ENCODE data around the gene ENTREP3.

The ENTREP3 gene

DNA sequence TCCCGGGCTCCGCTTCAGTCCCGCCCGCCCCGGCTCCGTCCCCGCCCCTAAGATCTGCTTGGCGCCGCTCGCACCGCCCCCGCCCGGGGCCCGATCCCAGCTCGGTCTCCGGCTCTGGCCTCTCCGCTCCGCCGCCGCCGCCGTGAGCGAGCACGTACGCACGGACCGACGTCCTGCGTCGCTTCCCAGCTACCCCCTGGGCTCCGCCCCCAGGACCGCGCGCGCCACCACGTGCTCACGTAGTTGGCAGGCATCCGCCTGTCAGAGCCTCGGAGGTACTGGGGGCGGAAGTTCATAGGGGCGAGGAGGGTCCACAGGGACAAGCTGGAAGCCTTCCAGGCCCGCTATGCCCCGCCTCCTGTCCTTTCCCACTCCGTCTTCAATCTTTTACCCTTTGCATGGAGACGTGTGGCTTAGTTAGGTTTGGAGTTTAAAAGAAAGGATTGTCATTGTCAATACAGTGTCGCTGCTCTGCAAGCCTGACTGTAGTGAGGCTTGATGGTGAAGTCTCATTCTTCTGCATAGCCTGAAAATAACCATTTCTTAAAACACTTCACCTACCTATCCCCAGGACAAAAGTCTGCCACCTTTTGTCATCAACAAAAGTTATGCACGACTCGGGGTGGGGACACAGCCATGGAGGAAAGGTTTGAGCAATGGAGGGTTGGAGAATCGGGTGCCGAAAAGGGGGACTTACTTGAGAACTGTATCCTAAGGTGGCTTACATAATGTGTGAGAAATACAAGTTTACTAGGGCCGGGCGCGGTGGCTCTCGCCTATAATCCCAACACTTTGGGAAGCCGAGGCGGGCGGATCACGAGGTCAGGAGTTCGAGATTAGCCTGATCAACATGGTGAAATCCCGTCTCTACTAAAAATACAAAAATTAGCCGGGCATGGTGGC, 18.3 kb upstream of the ENTREP3 start, which contains the start of gene CLK2:
Gene CLK2 (minus strand): TSS at position 162 of the 903 bp plus-strand sequence. CDS start 2,527 bp downstream, outside the sequence.
- Histone ChIP-seq H3K9me3 (replicated peaks in 1 of 2; ENCODE audit: control insufficient read depth in 2 of 2, insufficient read depth in 1 of 2, low read depth in 1 of 2, low read length in 2 of 2) (no peaks in the 10 kb centered on the region), H3K4me1 (ENCODE audit: control insufficient read depth in 2 of 2, insufficient read depth in 1 of 2, low read depth in 1 of 2, low read length in 2 of 2) (peaks cover 14 to 17% of the 10 kb centered on the region in 2 donors), H4K8ac (ENCODE audit: low read depth, low read length) (no peak within 1 kb of the TSS), H3K18ac (ENCODE audit: low read length) (peak within 1 kb of the TSS; percentile 96), H3K27ac (replicated peaks; ENCODE audit: low read length) (peak within 1 kb of the TSS; percentile 78), H3K79me1 (ENCODE audit: low read depth, low read length) (peaks cover 6% of the 10 kb centered on the region), H2AK5ac (ENCODE audit: low read depth, low read length) (peak within 1 kb of the TSS; percentile 45), H3K9ac (ENCODE audit: low read depth, low read length, poor library complexity) (peak within 1 kb of the TSS; percentile 75), H3K27me3 (ENCODE audit: control insufficient read depth in 3 of 3, insufficient read depth in 3 of 3, low read depth in 1 of 3, low read length in 3 of 3) (no peaks in the 10 kb centered on the region), H2BK5ac (ENCODE audit: low read length) (no peak within 1 kb of the TSS), H2AFZ (ENCODE audit: low read length) (peak within 1 kb of the TSS; percentile 75), H3K23ac (ENCODE audit: low read depth, low read length, poor library complexity) (peak within 1 kb of the TSS; percentile 91), H3K4me2 (ENCODE audit: insufficient read depth, low read length, poor library complexity, severe bottlenecking) (peak within 1 kb of the TSS; percentile 59), H4K91ac (ENCODE audit: low read depth, low read length, poor library complexity) (no peak within 1 kb of the TSS), H3K4ac (ENCODE audit: low read length) (no peak within 1 kb of the TSS), H2BK12ac (ENCODE audit: low read length) (no peak within 1 kb of the TSS), H3K4me3 (ENCODE audit: low read length in 2 of 2) (peak within 1 kb of the TSS; percentile 75 to 95), H3K36me3 (replicated peaks in 1 of 2; ENCODE audit: control insufficient read depth in 2 of 2, insufficient read depth in 2 of 2, low read length in 2 of 2) (peaks cover 25 to 38% of the 10 kb centered on the region in 2 donors), H2BK120ac (ENCODE audit: low read depth, low read length) (no peak within 1 kb of the TSS), H3K14ac (ENCODE audit: low read length) (no peak within 1 kb of the TSS), H2BK15ac (ENCODE audit: low read length) (no peak within 1 kb of the TSS)
- DNase-seq (ENCODE audit: low spot score): peak; percentile 94
- WGBS, 2 donors (ENCODE audit: extremely low coverage in 2 of 2, insufficient read length in 2 of 2, insufficient replicate concordance in 1 of 2): no CpG with 5 or more reads among the region's 61 CpGs

DNA sequence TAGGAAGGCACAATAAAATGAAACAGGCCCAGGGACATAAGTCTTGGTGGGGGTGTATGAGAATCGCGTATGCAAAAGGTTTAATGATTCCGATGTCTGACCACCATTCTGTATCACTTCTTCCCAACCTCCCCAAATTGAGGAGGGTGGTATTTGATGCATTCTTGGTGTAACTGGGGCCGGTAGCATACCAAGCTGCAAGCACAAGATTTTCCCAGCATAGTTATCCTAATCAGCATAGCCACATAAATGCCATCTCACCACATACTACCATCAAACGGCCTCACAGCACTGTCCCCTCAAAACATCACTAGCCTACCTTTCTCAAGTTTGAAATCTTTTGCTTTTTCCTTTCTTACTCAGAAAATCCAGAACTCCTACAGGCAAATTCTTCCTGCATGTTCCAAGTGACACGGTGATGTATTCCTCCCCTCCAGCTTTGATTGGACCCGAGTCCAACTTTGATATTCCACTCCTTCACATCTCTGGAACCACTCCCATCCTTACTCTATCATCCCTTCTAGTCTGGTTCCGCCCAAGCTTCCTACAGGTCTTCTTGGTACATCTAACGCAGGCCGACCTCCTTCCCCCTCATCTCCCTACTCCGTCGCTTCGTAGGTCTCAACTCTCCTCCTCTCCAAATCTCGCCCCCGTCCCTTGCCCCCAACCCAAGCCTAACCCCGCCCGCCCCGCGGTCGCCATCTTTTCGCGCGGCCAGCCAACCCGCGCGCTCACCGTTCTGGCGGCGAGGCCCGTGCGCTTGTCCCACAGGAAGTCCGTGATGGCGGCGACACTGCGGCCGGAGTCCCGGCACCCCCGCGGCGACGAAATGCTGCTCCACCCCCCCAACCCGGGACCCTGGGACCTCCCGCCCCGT, 17.4 kb upstream of the ENTREP3 start:
- Histone ChIP-seq H3K79me1 (ENCODE audit: low read depth, low read length) (peaks cover 6% of the 10 kb centered on the region), H2BK5ac (ENCODE audit: low read length) (no peak overlapping the region), H3K36me3 (replicated peaks in 1 of 2; ENCODE audit: control insufficient read depth in 2 of 2, insufficient read depth in 2 of 2, low read length in 2 of 2) (peaks cover 34 to 47% of the 10 kb centered on the region in 2 donors), H3K27me3 (ENCODE audit: control insufficient read depth in 3 of 3, insufficient read depth in 3 of 3, low read depth in 1 of 3, low read length in 3 of 3) (no peaks in the 10 kb centered on the region), H2BK12ac (ENCODE audit: low read length) (no peak overlapping the region), H4K8ac (ENCODE audit: low read depth, low read length) (no peak overlapping the region), H2AK5ac (ENCODE audit: low read depth, low read length) (peak overlapping the region; percentile 45), H3K23ac (ENCODE audit: low read depth, low read length, poor library complexity) (peak overlapping the region; percentile 91), H3K14ac (ENCODE audit: low read length) (no peak overlapping the region), H2AFZ (ENCODE audit: low read length) (peak overlapping the region; percentile 75), H2BK15ac (ENCODE audit: low read length) (no peak overlapping the region), H3K4me2 (ENCODE audit: insufficient read depth, low read length, poor library complexity, severe bottlenecking) (peak overlapping the region; percentile 59), H3K27ac (replicated peaks; ENCODE audit: low read length) (peak overlapping the region; percentile 78), H3K18ac (ENCODE audit: low read length) (peak overlapping the region; percentile 96), H3K4me1 (ENCODE audit: control insufficient read depth in 2 of 2, insufficient read depth in 1 of 2, low read depth in 1 of 2, low read length in 2 of 2) (peaks cover 10% of the 10 kb centered on the region in 2 donors), H3K9ac (ENCODE audit: low read depth, low read length, poor library complexity) (peak overlapping the region; percentile 75), H4K91ac (ENCODE audit: low read depth, low read length, poor library complexity) (no peak overlapping the region), H3K4ac (ENCODE audit: low read length) (no peak overlapping the region), H3K4me3 (ENCODE audit: low read length in 2 of 2) (peak overlapping the region; percentile 75 to 95), H2BK120ac (ENCODE audit: low read depth, low read length) (no peak overlapping the region), H3K9me3 (replicated peaks in 1 of 2; ENCODE audit: control insufficient read depth in 2 of 2, insufficient read depth in 1 of 2, low read depth in 1 of 2, low read length in 2 of 2) (no peaks in the 10 kb centered on the region)
- DNase-seq (ENCODE audit: low spot score): no peak
- no CpG with 5 or more reads among the region's 44 CpGs for WGBS, 2 donors (ENCODE audit: extremely low coverage in 2 of 2, insufficient read length in 2 of 2, insufficient replicate concordance in 1 of 2)

DNA sequence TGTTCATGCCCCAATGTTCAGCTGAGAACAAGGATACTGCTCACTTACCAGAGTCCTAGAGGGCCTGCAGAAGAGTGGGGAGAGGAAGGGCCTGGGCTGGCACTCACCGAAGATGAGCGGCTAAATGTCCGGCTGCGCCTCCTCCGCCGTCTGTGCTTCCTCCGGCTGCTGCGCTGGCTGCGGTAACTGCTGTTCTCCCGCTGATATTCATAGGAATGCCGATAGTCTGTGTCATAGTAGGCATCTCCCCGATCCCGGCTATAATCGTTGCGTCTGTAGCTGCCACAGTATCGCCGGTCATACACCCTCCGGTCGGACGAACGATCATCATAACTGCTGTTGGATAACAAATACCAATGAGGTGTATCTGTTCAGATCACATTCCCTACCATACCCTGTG, 14.1 kb upstream of the ENTREP3 start:
- Histone ChIP-seq H2AK5ac (ENCODE audit: low read depth, low read length) (no peak overlapping the region), H3K27me3 (ENCODE audit: control insufficient read depth in 3 of 3, insufficient read depth in 3 of 3, low read depth in 1 of 3, low read length in 3 of 3) (no peaks in the 10 kb centered on the region), H3K18ac (ENCODE audit: low read length) (no peak overlapping the region), H3K4me1 (ENCODE audit: control insufficient read depth in 2 of 2, insufficient read depth in 1 of 2, low read depth in 1 of 2, low read length in 2 of 2) (peaks cover 5 to 7% of the 10 kb centered on the region in 2 donors), H4K8ac (ENCODE audit: low read depth, low read length) (no peak overlapping the region), H2AFZ (ENCODE audit: low read length) (no peak overlapping the region), H3K9me3 (replicated peaks in 1 of 2; ENCODE audit: control insufficient read depth in 2 of 2, insufficient read depth in 1 of 2, low read depth in 1 of 2, low read length in 2 of 2) (no peaks in the 10 kb centered on the region), H3K14ac (ENCODE audit: low read length) (no peak overlapping the region), H2BK5ac (ENCODE audit: low read length) (no peak overlapping the region), H3K4me3 (ENCODE audit: low read length in 2 of 2) (no peak overlapping the region), H2BK120ac (ENCODE audit: low read depth, low read length) (no peak overlapping the region), H3K9ac (ENCODE audit: low read depth, low read length, poor library complexity) (no peak overlapping the region), H3K23ac (ENCODE audit: low read depth, low read length, poor library complexity) (no peak overlapping the region), H3K27ac (replicated peaks; ENCODE audit: low read length) (no peak overlapping the region), H2BK15ac (ENCODE audit: low read length) (no peak overlapping the region), H3K4me2 (ENCODE audit: insufficient read depth, low read length, poor library complexity, severe bottlenecking) (no peak overlapping the region), H4K91ac (ENCODE audit: low read depth, low read length, poor library complexity) (no peak overlapping the region), H3K36me3 (replicated peaks in 1 of 2; ENCODE audit: control insufficient read depth in 2 of 2, insufficient read depth in 2 of 2, low read length in 2 of 2) (peaks cover 55 to 78% of the 10 kb centered on the region in 2 donors), H3K4ac (ENCODE audit: low read length) (no peak overlapping the region), H3K79me1 (ENCODE audit: low read depth, low read length) (peaks cover 6% of the 10 kb centered on the region), H2BK12ac (ENCODE audit: low read length) (no peak overlapping the region)
- no CpG with 5 or more reads among the region's 21 CpGs for WGBS, 2 donors (ENCODE audit: extremely low coverage in 2 of 2, insufficient read length in 2 of 2, insufficient replicate concordance in 1 of 2)
- DNase-seq (ENCODE audit: low spot score): no peak
